NT2/D1 (cell line): ENCODE measurements around the gene SEC22A.

Experiments
- SUZ12 ChIP-seq: IDR thresholded peaks from 2 replicates; pipeline ENCODE4 v1.6.1; 2011; ENCODE audit not compliant: insufficient read length, insufficient read depth; ENCODE audit errors: extremely low read depth
- ZNF274 ChIP-seq: IDR thresholded peaks from 2 replicates; pipeline ENCODE4 v1.6.1; 2011; ENCODE audit warnings: mild to moderate bottlenecking, low read depth, low read length

GRCh38 chr3:123201223-123201556, 553 bp upstream of the SEC22A start:
- TF ChIP-seq ZNF274: no peak
- TF ChIP-seq SUZ12: no peak
